Right lung (tissue), 5 donors: ENCODE data around the gene SLC37A1. TPM values are rescaled to one million over a fixed set of nuclear protein-coding genes. Genes with fewer than 3 reads are reported as not detected.

ENCODE experiments used
- DNase-seq, 2 donors: peaks; one replicate each; pipeline ENCODE4 v3.0.0-alpha.2; 2013
- polyA plus RNA-seq, 5 donors: library from polyadenylated mRNA; unstranded; fragments of 120-200 nt; gene quantifications; one replicate each; pipeline versions ENCODE4 v1.2.1 to v1.2.3, GENCODE V29; 2013; ENCODE audit warnings: inconsistent platforms in 1 of 5, low replicate concordance in 1 of 5; ENCODE audit not compliant: insufficient read length in 5 of 5, insufficient read depth in 1 of 5

SLC37A1 gene
- polyA plus RNA-seq, 5 donors: 8.8 to 11.6 (median 9.8) TPM

GRCh38 chr21:42525029-42525581 lies 11.5 kb downstream of the SLC37A1 start:
- DNase-seq: no peak

- no peak for DNase-seq
Measured at GRCh38 chr21:42525676-42526378, 12.2 kb downstream of the SLC37A1 start.

GRCh38 chr21:42526379-42526727 lies 12.7 kb downstream of the SLC37A1 start:
- DNase-seq: no peak

- DNase-seq: no peak
Measured at GRCh38 chr21:42527127-42527488, 13.5 kb downstream of the SLC37A1 start.

- no peak for DNase-seq
Measured at GRCh38 chr21:42527489-42528158, 14.0 kb downstream of the SLC37A1 start.

GRCh38 chr21:42530167-42530518 lies 16.5 kb downstream of the SLC37A1 start:
- DNase-seq: no peak

GRCh38 chr21:42531771-42532170 lies 18.1 kb downstream of the SLC37A1 start:
- no peak for DNase-seq

- no peak for DNase-seq
Measured at GRCh38 chr21:42532466-42533181, 19.0 kb downstream of the SLC37A1 start.

- no peak for DNase-seq
Measured at GRCh38 chr21:42533306-42533962, 19.8 kb downstream of the SLC37A1 start.

GRCh38 chr21:42533963-42534355 lies 20.3 kb downstream of the SLC37A1 start:
- DNase-seq: no peak

- no peak for DNase-seq
Measured at GRCh38 chr21:42534421-42535378, 21.0 kb downstream of the SLC37A1 start.

GRCh38 chr21:42535602-42536171 lies 22.0 kb downstream of the SLC37A1 start:
- DNase-seq: no peak

- DNase-seq: no peak
Measured at GRCh38 chr21:42536601-42537000, 22.9 kb downstream of the SLC37A1 start.

GRCh38 chr21:42537106-42537742 lies 23.6 kb downstream of the SLC37A1 start:
- no peak for DNase-seq

- no peak for DNase-seq
Measured at GRCh38 chr21:42538479-42539275, 25.0 kb downstream of the SLC37A1 start.

GRCh38 chr21:42539342-42539741 lies 25.7 kb downstream of the SLC37A1 start:
- DNase-seq: no peak

GRCh38 chr21:42539931-42540343 lies 26.3 kb downstream of the SLC37A1 start:
- no peak for DNase-seq

GRCh38 chr21:42540396-42540795 lies 26.7 kb downstream of the SLC37A1 start:
- DNase-seq: no peak

- DNase-seq: no peak
Measured at GRCh38 chr21:42541174-42541573, 27.5 kb downstream of the SLC37A1 start.
